T-helper 9 cell (primary cell): ENCODE results near the gene BMPR1B.
"Not testable (repeated sequence)": the region's sequence is repeated elsewhere in the genome, so short reads cannot be mapped to it uniquely, and the experiment has no call there.

Experiments
- DNase-seq: peaks from one replicate; pipeline ENCODE4 v3.0.0-alpha.2; 2020

Gene BMPR1B

GRCh38 chr4:94763500-94763899, 5.7 kb downstream of the BMPR1B start:
- DNase-seq: no peak

GRCh38 chr4:94764069-94764468, 6.3 kb downstream of the BMPR1B start:
- no peak for DNase-seq

GRCh38 chr4:94765174-94765573, 7.4 kb downstream of the BMPR1B start:
- no peak for DNase-seq

- DNase-seq: no peak
These were observed 7.9 kb downstream of the BMPR1B start for GRCh38 chr4:94765648-94766047.

GRCh38 chr4:94766856-94767255, 9.1 kb downstream of the BMPR1B start:
- no peak for DNase-seq

DNA sequence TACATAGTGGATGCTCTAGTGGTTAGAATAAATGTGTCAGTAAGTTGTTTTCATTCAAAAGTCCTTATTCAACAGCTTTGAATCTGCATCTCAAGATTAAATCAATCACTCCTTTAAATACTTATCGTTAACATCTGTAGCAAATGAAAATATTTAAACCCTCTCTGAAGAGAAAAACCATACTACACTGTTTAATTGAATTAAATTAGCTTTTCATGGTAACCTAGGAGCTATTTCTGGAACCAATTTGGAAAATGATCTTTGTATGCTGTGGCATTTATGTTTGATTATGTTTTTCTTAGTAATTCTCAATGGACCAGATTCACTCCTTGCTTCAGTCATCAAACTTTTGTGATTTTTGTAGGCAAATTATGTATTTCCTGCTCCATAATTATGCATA, 9.7 kb downstream of the BMPR1B start:
- no peak for DNase-seq

- no peak for DNase-seq
These were observed 25.0 kb downstream of the BMPR1B start for GRCh38 chr4:94782707-94783106.

- DNase-seq: no peak
These were observed 33.9 kb downstream of the BMPR1B start for GRCh38 chr4:94791701-94792100.

- DNase-seq: no peak
These were observed 41.1 kb downstream of the BMPR1B start for GRCh38 chr4:94798808-94799207.

DNA sequence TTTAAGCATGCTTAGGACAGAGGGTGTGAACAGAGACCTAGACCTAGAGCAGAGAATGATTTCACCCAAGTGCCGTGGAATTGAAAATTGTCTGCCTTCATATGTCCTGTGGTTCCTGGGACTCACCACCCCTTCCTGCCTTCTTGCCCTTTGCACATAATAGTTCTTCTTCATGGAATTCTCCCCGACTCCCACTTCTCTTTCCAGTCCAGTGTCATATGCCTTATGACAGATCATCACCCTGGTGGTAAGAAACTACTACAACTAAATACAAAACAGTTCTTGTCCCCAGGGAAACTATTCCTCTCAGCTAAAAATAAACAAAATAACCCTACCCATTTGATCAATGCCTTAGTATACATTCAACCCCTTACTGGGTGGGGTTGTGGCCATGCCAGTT, 43.3 kb downstream of the BMPR1B start:
- DNase-seq: no peak

- DNase-seq: no peak
These were observed 44.3 kb downstream of the BMPR1B start for GRCh38 chr4:94802091-94802490.

GRCh38 chr4:94803181-94803580, 45.4 kb downstream of the BMPR1B start:
- DNase-seq: no peak

GRCh38 chr4:94804650-94805049, 46.9 kb downstream of the BMPR1B start:
- no peak for DNase-seq

- DNase-seq: no peak
These were observed 48.6 kb downstream of the BMPR1B start for GRCh38 chr4:94806376-94806775.

GRCh38 chr4:94811643-94812042, 53.9 kb downstream of the BMPR1B start:
- no peak for DNase-seq

- DNase-seq: no peak
These were observed 55.5 kb downstream of the BMPR1B start for GRCh38 chr4:94813221-94813620.

GRCh38 chr4:94814237-94814636, 56.5 kb downstream of the BMPR1B start:
- DNase-seq: no peak

GRCh38 chr4:94819371-94820168, 61.8 kb downstream of the BMPR1B start:
- DNase-seq: no peak

GRCh38 chr4:94826206-94826605, 68.5 kb downstream of the BMPR1B start:
- DNase-seq: no peak

DNA sequence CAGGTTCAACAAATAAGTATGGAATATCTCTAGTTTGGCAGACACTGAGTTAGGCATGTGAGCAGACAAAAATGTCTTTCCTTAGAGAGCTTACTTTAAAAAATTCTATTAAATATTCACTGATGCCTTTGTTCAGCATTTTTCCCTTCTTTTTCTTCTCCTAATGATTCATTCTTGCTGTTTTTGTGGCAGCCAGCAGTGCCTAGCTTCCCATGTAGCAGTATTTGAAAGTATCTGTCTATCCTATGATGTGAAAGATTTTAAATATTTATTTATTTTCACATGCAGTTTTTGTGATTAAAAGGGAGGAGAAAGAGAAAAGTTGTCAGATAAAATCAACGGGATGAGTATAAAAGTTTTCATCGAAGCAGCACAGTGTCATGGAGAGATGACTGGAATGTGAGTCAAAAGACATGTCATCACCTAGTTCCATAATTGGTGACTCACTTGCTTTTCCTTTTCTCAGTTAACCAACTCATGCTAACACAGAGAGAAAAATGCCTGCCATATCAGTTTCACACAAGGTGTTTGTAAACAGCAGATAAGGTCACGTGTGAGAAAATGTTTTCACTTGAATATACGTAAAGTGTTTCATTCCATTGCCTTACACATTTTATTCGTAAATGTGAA, 69.8 kb downstream of the BMPR1B start:
- no peak for DNase-seq

GRCh38 chr4:94828882-94829281, 71.1 kb downstream of the BMPR1B start:
- no peak for DNase-seq

DNA sequence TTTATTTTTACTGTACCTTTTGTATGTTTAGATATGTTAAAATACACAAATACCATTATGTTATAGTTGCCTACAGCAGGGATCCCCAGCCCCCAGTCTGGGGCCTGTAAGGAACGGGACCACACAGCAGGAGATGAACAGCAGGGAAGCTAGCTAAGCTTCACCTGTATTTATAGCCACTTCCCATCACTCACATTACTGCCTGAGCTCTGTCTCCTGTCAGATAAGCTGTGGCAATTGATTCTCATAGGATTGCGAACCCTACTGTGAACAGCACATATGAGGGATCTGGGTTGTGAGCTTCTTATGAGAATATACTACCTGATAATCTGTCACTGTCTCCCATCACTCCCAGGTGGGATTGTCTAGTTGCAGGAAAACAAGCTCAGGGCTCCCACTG, 73.9 kb downstream of the BMPR1B start:
- DNase-seq: no peak

- DNase-seq: not testable (repeated sequence)
These were observed 74.6 kb downstream of the BMPR1B start for GRCh38 chr4:94832329-94832728.

GRCh38 chr4:94833394-94833793, 75.6 kb downstream of the BMPR1B start:
- no peak for DNase-seq

DNA sequence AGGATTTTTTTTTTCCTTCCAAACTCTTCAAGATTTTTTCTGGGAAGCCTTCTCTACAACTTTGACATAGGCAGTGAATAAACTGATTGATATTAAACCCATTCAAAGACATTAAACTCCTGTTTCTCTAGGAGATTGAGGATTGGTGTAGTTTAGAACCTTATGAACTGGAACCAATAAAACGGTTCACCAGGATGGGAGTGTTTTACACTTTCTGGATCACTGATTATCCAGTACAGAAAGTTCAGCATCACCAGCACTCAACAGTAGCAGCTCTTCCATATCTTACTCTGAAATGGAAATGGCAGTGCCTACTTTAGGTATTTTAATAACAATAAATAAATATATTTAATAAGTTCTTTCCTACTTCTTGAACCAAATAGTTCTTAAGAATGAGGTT, 76.7 kb downstream of the BMPR1B start:
- no peak for DNase-seq
